ENCODE results near the gene NGEF.

The NGEF gene

GRCh38 chr2:232870018-232870765 is 142.9 kb downstream of the NGEF start, which contains the start of gene SNORC:
TSS of gene SNORC (plus strand) at chr2:232870264. CDS start at chr2:232870342, 78 bp downstream.
- no peak for DNase-seq (ENCODE audit: low read depth)
- H3K4me3 ChIP-seq (ENCODE audit: low read length), result no peak within 1 kb of the TSS
- no peak for TF ChIP-seq CTCF (conservative IDR thresholded peaks at IDR 0.05; ENCODE audit: low read length)

GRCh38 chr2:232869138-232870017 is 143.7 kb downstream of the NGEF start:
- no peak for TF ChIP-seq CTCF (conservative IDR thresholded peaks at IDR 0.05; ENCODE audit: low read length)
- H3K4me3 ChIP-seq (ENCODE audit: low read length), result no peak overlapping the region

GRCh38 chr2:232866104-232866503 is 147.0 kb downstream of the NGEF start:
- no peak overlapping the region for H3K4me3 ChIP-seq (ENCODE audit: low read length)
- no peak for DNase-seq (ENCODE audit: low read depth)
- no peak for TF ChIP-seq CTCF (conservative IDR thresholded peaks at IDR 0.05; ENCODE audit: low read length)

More at GRCh38 chr2:232869138-232870017, 143.7 kb downstream of the NGEF start:
- DNase-seq (ENCODE audit: low read depth), result no peak

GRCh38 chr2:232865165-232865564 is 147.9 kb downstream of the NGEF start:
- H3K4me3 ChIP-seq (ENCODE audit: low read length), result no peak overlapping the region
- no peak for TF ChIP-seq CTCF (conservative IDR thresholded peaks at IDR 0.05; ENCODE audit: low read length)
- DNase-seq (ENCODE audit: low read depth), result no peak

- DNase-seq (ENCODE audit: low read depth), result no peak
- H3K4me3 ChIP-seq (ENCODE audit: low read length), result no peak overlapping the region
- TF ChIP-seq CTCF (conservative IDR thresholded peaks at IDR 0.05; ENCODE audit: low read length), result no peak
Observed at GRCh38 chr2:232863996-232864395, 149.1 kb downstream of the NGEF start.

GRCh38 chr2:232861353-232861752 is 151.7 kb downstream of the NGEF start:
- DNase-seq (ENCODE audit: low read depth), result no peak
- H3K4me3 ChIP-seq (ENCODE audit: low read length), result no peak overlapping the region
- TF ChIP-seq CTCF (conservative IDR thresholded peaks at IDR 0.05; ENCODE audit: low read length), result no peak

Measured in AG10803 (cell line).